HCT116 (cell line): ENCODE results near the gene BRD4. TPM values are rescaled to one million over a fixed set of nuclear protein-coding genes. Genes with fewer than 3 reads are reported as not detected.

Source experiments
- ATAC-seq: fragments of 200-7000 bp; cut with Tn5 transposase; 2 replicates; pipeline ENCODE4 v1.9.1; 2020; ENCODE audit warnings: mild to moderate bottlenecking, moderate library complexity
- BruUV-seq: library from RNA; stranded (reverse); fragments of 400-500 nt; replicated peaks from 2 replicates; lab custom pipeline; 2021; lab: Mats Ljungman, UMichigan
- CTCF ChIA-PET: fragments of 300-600 bp; sonication (Branson Sonifier 250); formaldehyde crosslinking; loops from one replicate; lab custom pipeline; 2021; ENCODE audit warnings: antibody characterized with exemption; lab: Charles Lee
- POLR2A ChIA-PET: fragments of 300-600, 350-600 bp; sonication (Branson Sonifier 250); formaldehyde crosslinking; loops from one replicate; lab custom pipeline; 2021; ENCODE audit warnings: antibody characterized with exemption; lab: Charles Lee
- RAD21 ChIA-PET, 2 experiments: fragments of 300-600 bp; sonication (Branson Sonifier 250); formaldehyde crosslinking; loops; one replicate each; lab custom pipeline; 2023; ENCODE audit warnings: low total read pairs in 2 of 2; ENCODE audit not compliant: uncharacterized antibody in 2 of 2, unreplicated experiment in 2 of 2, low non-redundant PET in 1 of 2; lab: Charles Lee
- DNase-seq: peaks from one replicate; pipeline ENCODE4 v3.0.0-alpha.2; 2010; ENCODE audit warnings: low read depth, low spot score
- H2AFZ ChIP-seq: fragments of 200-600 bp; shearing (Covaris generic), sonication (generic); 2 replicates; pipeline ENCODE4 v1.6.1; 2017; ENCODE audit warnings: low read depth, mixed run types, mixed read lengths, antibody characterized with exemption, low read length; ENCODE audit not compliant: poor library complexity, severe bottlenecking
- H3K27ac ChIP-seq: 2 replicates; pipeline ENCODE4 v1.5.1; 2012; ENCODE audit warnings: low read depth, low read length
- H3K27me3 ChIP-seq: fragments of 200-600 bp; sonication (generic); 2 replicates; pipeline ENCODE4 v1.6.1; 2016; ENCODE audit warnings: mixed run types, low read length, mixed read lengths; ENCODE audit not compliant: insufficient read depth
- H3K36me3 ChIP-seq, 2 experiments: fragments of 200-500 bp in 1 of 2; fragments of 200-600 bp in 1 of 2; sonication (Bioruptor generic) in 1 of 2; sonication (generic) in 1 of 2; 2 replicates each; pipeline versions ENCODE4 v1.5.1 to v1.6.1; 2014 to 2016; ENCODE audit warnings: low read length in 2 of 2, inconsistent platforms in 1 of 2, mixed read lengths in 1 of 2, mixed run types in 1 of 2; ENCODE audit not compliant: insufficient read depth in 2 of 2, control insufficient read depth in 1 of 2
- H3K4me1 ChIP-seq, 2 experiments: fragments of 200-600 bp in 1 of 2; sonication (generic) in 1 of 2; 2 replicates each; pipeline versions ENCODE4 v1.5.1 to v1.6.1; 2012 to 2017; ENCODE audit warnings: low read length in 2 of 2, inconsistent platforms in 1 of 2, mild to moderate bottlenecking in 1 of 2, mixed read lengths in 1 of 2, mixed run types in 1 of 2, moderate library complexity in 1 of 2; ENCODE audit not compliant: insufficient read depth in 2 of 2, control insufficient read depth in 1 of 2
- H3K4me2 ChIP-seq: fragments of 200-600 bp; sonication (generic); 2 replicates; pipeline ENCODE4 v1.6.1; 2017; ENCODE audit warnings: mixed run types, low read length, mixed read lengths
- H3K4me3 ChIP-seq, 2 experiments: fragments of 200-600 bp in 1 of 2; sonication (generic) in 1 of 2; replicated peaks in 1 of 2; 2 replicates each; pipeline ENCODE4 v1.5.1; 2011 to 2016; ENCODE audit warnings: low read length in 2 of 2, control low read depth in 1 of 2, low read depth in 1 of 2, mild to moderate bottlenecking in 1 of 2, mixed read lengths in 1 of 2, mixed run types in 1 of 2
- H3K79me2 ChIP-seq: fragments of 200-600 bp; sonication (generic); 2 replicates; pipeline ENCODE4 v1.6.1; 2017; ENCODE audit warnings: mild to moderate bottlenecking, mixed run types, low read length, moderate library complexity, mixed read lengths; ENCODE audit not compliant: insufficient read depth
- H3K9ac ChIP-seq: fragments of 200-600 bp; sonication (generic); 2 replicates; pipeline ENCODE4 v1.6.1; 2016; ENCODE audit warnings: low read length, mixed read lengths
- H3K9me2 ChIP-seq: fragments of 200-600 bp; sonication (generic), shearing (Covaris generic); 2 replicates; pipeline ENCODE4 v1.6.1; 2017; ENCODE audit warnings: mixed run types, mild to moderate bottlenecking, moderate library complexity; ENCODE audit not compliant: insufficient read depth
- H3K9me3 ChIP-seq, 2 experiments: fragments of 200-500 bp in 1 of 2; fragments of 200-600 bp in 1 of 2; sonication (Bioruptor generic) in 1 of 2; sonication (generic) in 1 of 2; 2 replicates each; pipeline ENCODE4 v1.6.1; 2014 to 2017; ENCODE audit warnings: low read length in 2 of 2, mixed read lengths in 2 of 2, inconsistent platforms in 1 of 2, low read depth in 1 of 2, mild to moderate bottlenecking in 1 of 2, mixed run types in 1 of 2, moderate library complexity in 1 of 2; ENCODE audit not compliant: control insufficient read depth in 1 of 2, insufficient read depth in 1 of 2
- H4K20me1 ChIP-seq: fragments of 200-600 bp; sonication (generic), shearing (Covaris generic); 2 replicates; pipeline ENCODE4 v1.6.1; 2017; ENCODE audit warnings: mixed run types, mild to moderate bottlenecking, moderate library complexity; ENCODE audit not compliant: insufficient read depth
- ATF3 ChIP-seq: IDR thresholded peaks from 2 replicates; pipeline ENCODE4 v1.6.1; 2012
- CBX3 ChIP-seq: IDR thresholded peaks from 2 replicates; pipeline ENCODE4 v1.6.1; 2012; ENCODE audit warnings: low read depth
- CEBPB ChIP-seq: IDR thresholded peaks from 2 replicates; pipeline ENCODE4 v1.6.1; 2012; ENCODE audit warnings: low read depth
- EGR1 ChIP-seq: IDR thresholded peaks from 2 replicates; pipeline ENCODE4 v1.6.1; 2012; ENCODE audit warnings: low read depth
- ELF1 ChIP-seq: IDR thresholded peaks from 2 replicates; pipeline ENCODE4 v1.6.1; 2012; ENCODE audit warnings: low read depth, borderline replicate concordance
- EZH2 ChIP-seq: fragments of 200-600 bp; sonication (generic); IDR thresholded peaks from 2 replicates; pipeline ENCODE4 v1.6.1; 2017; ENCODE audit warnings: antibody characterized with exemption, mixed run types
- EZH2phosphoT487 ChIP-seq: fragments of 200-600 bp; IDR thresholded peaks from 2 replicates; pipeline ENCODE4 v1.6.1; 2018; ENCODE audit warnings: antibody characterized with exemption, borderline replicate concordance
- FOSL1 ChIP-seq: IDR thresholded peaks from 2 replicates; pipeline ENCODE4 v1.6.1; 2012; ENCODE audit warnings: low read depth
- JUND ChIP-seq: IDR thresholded peaks from 2 replicates; pipeline ENCODE4 v1.6.1; 2012
- POLR2A ChIP-seq: IDR thresholded peaks from 2 replicates; pipeline ENCODE4 v1.7.0; 2011; ENCODE audit warnings: borderline replicate concordance; ENCODE audit not compliant: insufficient read depth, insufficient read length; ENCODE audit errors: extremely low read depth
- POLR2AphosphoS5 ChIP-seq: IDR thresholded peaks from 2 replicates; pipeline ENCODE4 v1.6.1; 2011; ENCODE audit warnings: mild to moderate bottlenecking, low read depth, low read length, moderate library complexity
- RAD21 ChIP-seq: IDR thresholded peaks from 2 replicates; pipeline ENCODE4 v1.6.1; 2012; ENCODE audit warnings: low read depth, mild to moderate bottlenecking
- SIN3A ChIP-seq: IDR thresholded peaks from 2 replicates; pipeline ENCODE4 v1.6.1; 2012; ENCODE audit warnings: low read depth
- SP1 ChIP-seq: IDR thresholded peaks from 2 replicates; pipeline ENCODE4 v1.6.1; 2012; ENCODE audit warnings: low read depth
- SRF ChIP-seq: IDR thresholded peaks from 2 replicates; pipeline ENCODE4 v1.6.1; 2012; ENCODE audit warnings: low read depth
- TCF7L2 ChIP-seq: IDR thresholded peaks from 2 replicates; pipeline ENCODE4 v1.7.0; 2011; ENCODE audit warnings: borderline replicate concordance, inconsistent platforms; ENCODE audit not compliant: insufficient read depth, insufficient read length; ENCODE audit errors: extremely low read depth
- YY1 ChIP-seq: IDR thresholded peaks from 2 replicates; pipeline ENCODE4 v1.6.1; 2011; ENCODE audit warnings: low read length, low read depth, moderate library complexity, mild to moderate bottlenecking; ENCODE audit not compliant: insufficient replicate concordance; ENCODE audit errors: extremely low read depth
- ZBTB33 ChIP-seq: IDR thresholded peaks from 2 replicates; pipeline ENCODE4 v1.6.1; 2011; ENCODE audit warnings: mild to moderate bottlenecking, low read length, moderate library complexity; ENCODE audit not compliant: insufficient replicate concordance; ENCODE audit errors: extremely low read depth
- ZFX ChIP-seq: fragments of 450-650 bp; IDR thresholded peaks from 2 replicates; pipeline ENCODE4 v1.6.1; 2017
- ZNF274 ChIP-seq: fragments of 200-500 bp; sonication (Bioruptor generic); IDR thresholded peaks from 2 replicates; pipeline ENCODE4 v1.6.1; 2014; ENCODE audit warnings: mild to moderate bottlenecking, low read depth, low read length, inconsistent platforms
- intact Hi-C: fragments of 100-400 bp; cut with micrococcal nuclease; formaldehyde crosslinking; loops from 2 replicates; pipeline ENCODE4 v1.10.0; 2022
- total RNA-seq: library from RNA; stranded (reverse); gene quantifications from one replicate; pipeline ENCODE4 v1.2.1, GENCODE V29; 2021; ENCODE audit not compliant: unreplicated experiment
- TF ChIP-seq, protein P1 (sequence below), 3 experiments: fragments of 200-600 bp in 1 of 3; sonication (generic) in 1 of 3; IDR thresholded peaks in 2 of 3; conservative IDR thresholded peaks in 1 of 3; 2 replicates each; pipeline ENCODE4 v1.5.1; 2012 to 2017; ENCODE audit warnings: low read depth in 2 of 3, low read length in 2 of 3, antibody characterized with exemption in 1 of 3, borderline replicate concordance in 1 of 3, control low read depth in 1 of 3, mild to moderate bottlenecking in 1 of 3, mixed read lengths in 1 of 3, mixed run types in 1 of 3, moderate library complexity in 1 of 3; ENCODE audit not compliant: insufficient read depth in 1 of 3
- TF ChIP-seq, protein P2 (sequence below): IDR thresholded peaks from 2 replicates; pipeline ENCODE4 v1.6.1; 2012

The BRD4 gene
- total RNA-seq, 1 experiment from 2014 or later = 52.9 TPM

DNA sequence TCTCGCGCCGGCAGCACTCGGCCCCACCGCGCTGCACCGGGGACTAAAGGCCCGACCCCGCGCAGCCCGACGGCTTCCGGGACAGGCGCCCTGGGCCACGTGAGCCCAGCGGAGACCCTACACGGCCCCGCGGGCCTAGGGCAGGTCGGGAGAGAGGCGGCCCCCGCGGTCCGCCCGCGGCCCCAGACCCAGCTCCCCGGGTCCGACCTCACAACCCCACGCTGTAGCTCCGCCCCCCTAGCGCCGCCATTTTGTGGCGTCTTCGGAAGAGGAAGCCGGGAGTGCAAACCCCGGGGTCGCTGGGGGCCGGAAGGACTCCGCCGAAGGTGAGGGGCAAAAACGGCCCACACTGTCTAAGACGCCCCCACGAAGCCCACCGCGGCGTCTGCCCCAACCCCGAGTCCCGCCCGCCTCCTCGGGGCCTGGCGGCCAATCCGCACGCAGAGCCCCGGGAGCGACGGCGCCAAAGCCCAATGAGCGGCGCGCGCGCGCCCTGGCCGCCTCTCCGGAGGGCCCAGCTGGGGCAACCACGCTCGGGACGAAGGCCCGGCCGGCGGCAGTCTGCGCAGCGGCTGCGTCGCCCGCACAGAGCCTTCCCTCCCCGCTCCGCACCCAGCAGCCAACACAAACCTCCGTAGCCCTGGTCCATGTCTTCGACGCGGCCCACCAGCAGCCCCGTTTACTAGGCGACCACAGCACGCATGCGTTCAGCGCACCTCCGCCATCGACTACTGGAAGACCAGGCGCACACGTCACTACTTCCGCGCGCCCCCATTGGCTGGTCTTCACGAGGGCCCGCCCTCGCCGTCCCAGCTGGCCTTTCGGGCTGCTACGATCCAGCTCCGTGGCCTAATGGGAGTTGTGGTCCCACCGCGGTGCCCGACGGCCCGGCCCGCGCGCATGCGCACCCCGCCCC lies 47.0 kb upstream of the BRD4 start, which contains the start of gene AKAP8:
Gene AKAP8, minus strand, starts transcription at position 705 of the 916 bp plus-strand sequence. Its CDS starts 56 bp downstream, at position 649.
- Histone ChIP-seq H3K36me3 (peaks cover 0 to 5% of the 10 kb centered on the region in 2 experiments; a peak in 2 of 4 replicates), H3K4me3 (peak within 1 kb of the TSS; percentile 83 to 100), H2AFZ (no peak within 1 kb of the TSS), H3K4me1 (peaks cover 13 to 33% of the 10 kb centered on the region in 2 experiments), H3K27ac (peak within 1 kb of the TSS; percentile 96), H3K79me2 (peaks cover 54% of the 10 kb centered on the region), H3K9me3 (no peaks in the 10 kb centered on the region), H3K9ac (peak within 1 kb of the TSS; percentile 91), H3K4me2 (peak within 1 kb of the TSS; percentile 99), H3K9me2 (no peaks in the 10 kb centered on the region), H3K27me3 (no peaks in the 10 kb centered on the region), H4K20me1 (peaks cover 9% of the 10 kb centered on the region; the same call in 1 of the 2 replicates)
- ChIA-PET CTCF (interaction anchor here (0.7 to 2.3 kb wide), 6 partner anchors 40 to 181 kb away, joined by 3 to 11 read pairs (median 4); partner anchors contain the start of gene AKAP8L), POLR2A (interaction anchor here (0.6 to 3.2 kb wide), 9 partner anchors 9 to 284 kb away, joined by 3 to 22 read pairs (median 5); partner anchors contain the start of gene AKAP8L), RAD21 (interaction anchor here in 1 of 2 experiments (0.8 to 1.2 kb wide), 2 partner anchors 40 to 176 kb away, joined by 3 read pairs; partner anchors contain the start of gene AKAP8L)
- intact Hi-C loops = loop anchor here (2.0 to 10.0 kb wide), 2 partner anchors 115 to 177 kb away; no protein-coding TSS in a partner anchor
- no TSS peak for BruUV-seq
- DNase-seq = peak; percentile 96
- ATAC-seq = peak; percentile 89
- TF ChIP-seq CBX3 (no peak), CEBPB (no peak), ZBTB33 (peak; percentile 30), RAD21 (no peak), POLR2AphosphoS5 (peak; percentile 88), ATF3 (no peak), YY1 (peak; percentile 92), SP1 (peak; percentile 91), EZH2 (no peak), FOSL1 (no peak), SIN3A (no peak; the same call in 1 of the 2 replicates), SRF (no peak), JUND (no peak), ZNF274 (no peak), ELF1 (no peak; the same call in 1 of the 2 replicates), EGR1 (no peak), EZH2phosphoT487 (no peak), TCF7L2 (no peak), POLR2A (peak; percentile 42), ZFX (peak; percentile 79)
- TF ChIP-seq, protein P1, sequence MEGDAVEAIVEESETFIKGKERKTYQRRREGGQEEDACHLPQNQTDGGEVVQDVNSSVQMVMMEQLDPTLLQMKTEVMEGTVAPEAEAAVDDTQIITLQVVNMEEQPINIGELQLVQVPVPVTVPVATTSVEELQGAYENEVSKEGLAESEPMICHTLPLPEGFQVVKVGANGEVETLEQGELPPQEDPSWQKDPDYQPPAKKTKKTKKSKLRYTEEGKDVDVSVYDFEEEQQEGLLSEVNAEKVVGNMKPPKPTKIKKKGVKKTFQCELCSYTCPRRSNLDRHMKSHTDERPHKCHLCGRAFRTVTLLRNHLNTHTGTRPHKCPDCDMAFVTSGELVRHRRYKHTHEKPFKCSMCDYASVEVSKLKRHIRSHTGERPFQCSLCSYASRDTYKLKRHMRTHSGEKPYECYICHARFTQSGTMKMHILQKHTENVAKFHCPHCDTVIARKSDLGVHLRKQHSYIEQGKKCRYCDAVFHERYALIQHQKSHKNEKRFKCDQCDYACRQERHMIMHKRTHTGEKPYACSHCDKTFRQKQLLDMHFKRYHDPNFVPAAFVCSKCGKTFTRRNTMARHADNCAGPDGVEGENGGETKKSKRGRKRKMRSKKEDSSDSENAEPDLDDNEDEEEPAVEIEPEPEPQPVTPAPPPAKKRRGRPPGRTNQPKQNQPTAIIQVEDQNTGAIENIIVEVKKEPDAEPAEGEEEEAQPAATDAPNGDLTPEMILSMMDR (IDR thresholded peaks at IDR 0.05 in 2 of 3, conservative IDR thresholded peaks at IDR 0.05 in 1 of 3; ENCODE audit: borderline replicate concordance in 1 of 3, insufficient read depth in 1 of 3, low read depth in 2 of 3, low read length in 2 of 3) = no peak
- TF ChIP-seq, protein P2, sequence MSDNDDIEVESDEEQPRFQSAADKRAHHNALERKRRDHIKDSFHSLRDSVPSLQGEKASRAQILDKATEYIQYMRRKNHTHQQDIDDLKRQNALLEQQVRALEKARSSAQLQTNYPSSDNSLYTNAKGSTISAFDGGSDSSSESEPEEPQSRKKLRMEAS = 0 out of 2 replicates have a peak, but pooled peaks have one; percentile 39
